DND-41 (cell line): ENCODE data around the gene PHC3.

ENCODE experiments used
- CTCF ChIP-seq: IDR thresholded peaks from 2 replicates; pipeline ENCODE4 v1.5.1; 2012; ENCODE audit warnings: borderline replicate concordance, low read length, moderate library complexity, mild to moderate bottlenecking; ENCODE audit not compliant: poor library complexity, severe bottlenecking; ENCODE audit errors: extremely low read depth
- EZH2 ChIP-seq: IDR thresholded peaks from 3 replicates; pipeline ENCODE4 v1.6.1; 2012; ENCODE audit warnings: borderline replicate concordance, low read depth, mild to moderate bottlenecking, moderate library complexity, low read length, inconsistent platforms; ENCODE audit not compliant: severe bottlenecking

DNA sequence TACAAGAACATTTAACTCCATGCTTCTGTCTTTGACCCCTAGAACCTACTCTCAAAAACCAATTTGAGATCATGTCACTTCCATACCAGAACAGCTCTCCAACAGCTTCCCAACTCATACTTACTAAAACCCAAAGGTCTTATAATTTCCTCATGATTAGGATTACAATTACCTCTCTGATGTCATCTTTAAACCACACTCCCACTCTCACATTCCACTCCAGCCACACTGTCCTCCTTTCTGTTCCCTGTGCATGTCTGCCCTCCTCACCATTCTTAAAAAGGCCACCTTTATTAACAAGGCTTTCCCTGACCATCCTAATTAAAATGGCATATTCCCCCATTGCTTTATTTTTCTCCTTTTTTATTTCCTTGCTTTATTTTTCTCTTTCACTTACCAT is 18.9 kb downstream of the PHC3 start:
- no peak for TF ChIP-seq CTCF
- no peak for TF ChIP-seq EZH2
